GM19455 (cell line): Measurements from ENCODE around the gene CCDC70.
"Not testable (repeated sequence)": the region's sequence is repeated elsewhere in the genome, so short reads cannot be mapped to it uniquely, and the experiment has no call there.

Source experiments
- ATAC-seq: cut with Tn5 transposase; IDR thresholded peaks from one replicate; pipeline ENCODE4 v1.9.1; 2021; ENCODE audit not compliant: unreplicated experiment

CCDC70 gene

DNA sequence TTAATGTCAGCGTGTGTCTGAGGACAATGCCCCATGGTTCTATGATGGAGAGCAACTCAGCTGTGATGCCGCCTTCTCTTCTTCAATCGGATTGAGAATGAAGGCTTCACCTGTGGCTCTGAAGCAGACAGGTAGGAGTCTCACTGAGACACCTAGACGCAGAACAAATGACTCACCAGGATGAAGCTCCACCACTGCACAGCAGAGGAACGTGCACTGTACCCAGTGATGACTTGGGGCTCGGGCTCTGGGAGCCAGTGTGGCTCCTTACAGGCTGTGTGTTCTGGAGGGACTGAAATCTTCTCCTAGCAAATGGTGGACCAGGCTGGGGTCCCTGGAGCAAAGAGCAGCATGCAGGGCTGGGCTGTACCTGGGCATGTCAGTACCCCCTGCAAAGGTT lies 44.0 kb downstream of the CCDC70 start:
- no peak for ATAC-seq

DNA sequence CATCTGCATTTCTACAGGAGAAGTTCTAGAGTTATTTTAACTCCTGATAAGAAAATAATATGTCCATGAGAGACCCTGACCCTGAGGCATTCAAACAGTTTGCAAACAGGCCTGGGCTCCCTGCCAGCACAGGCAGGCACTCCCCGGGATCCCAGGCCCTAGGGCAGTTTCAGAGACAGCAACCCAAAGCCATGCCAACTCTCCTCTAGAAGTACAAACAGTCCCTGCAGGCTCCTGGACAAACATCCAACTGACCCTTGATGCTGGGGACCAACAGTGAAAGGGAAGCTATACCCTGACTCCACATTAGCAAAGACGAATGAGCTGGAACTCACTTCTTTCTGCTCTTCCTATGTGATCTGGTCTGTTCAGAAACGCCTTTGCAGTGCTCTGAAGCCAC lies 44.8 kb downstream of the CCDC70 start:
- ATAC-seq, result no peak

DNA sequence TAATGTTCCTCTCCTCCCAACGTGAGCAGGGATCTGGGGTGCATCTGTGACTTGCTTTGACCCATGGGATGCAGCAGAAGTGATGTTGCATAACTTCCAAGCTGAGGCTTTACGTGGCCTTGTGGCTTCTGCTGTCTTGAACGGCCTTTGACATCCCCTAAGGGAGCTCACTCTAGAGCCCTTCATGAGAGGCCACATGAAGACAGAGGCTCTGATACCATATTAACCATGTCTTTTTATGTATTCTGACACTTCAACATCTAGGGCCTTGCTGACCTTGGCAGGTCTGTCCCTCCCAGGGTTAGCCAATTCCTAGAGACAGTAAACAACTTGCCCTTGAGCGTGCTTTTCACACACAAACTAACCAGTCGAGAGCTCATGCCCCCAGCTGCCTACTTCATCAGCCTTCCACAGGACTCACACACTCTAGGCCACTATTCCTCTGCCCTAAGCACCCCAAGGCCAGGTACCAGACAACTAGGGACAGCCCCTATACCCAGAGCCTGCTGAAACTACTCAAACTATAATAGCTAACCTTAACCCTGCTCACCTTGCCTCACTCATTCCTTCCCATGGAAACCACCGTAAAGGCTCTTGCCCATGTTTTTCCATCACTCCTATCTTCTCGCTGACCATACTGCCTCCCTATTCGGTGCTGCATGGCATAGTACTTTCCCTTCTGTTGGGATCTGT lies 45.4 kb downstream of the CCDC70 start:
- ATAC-seq, result no peak

DNA sequence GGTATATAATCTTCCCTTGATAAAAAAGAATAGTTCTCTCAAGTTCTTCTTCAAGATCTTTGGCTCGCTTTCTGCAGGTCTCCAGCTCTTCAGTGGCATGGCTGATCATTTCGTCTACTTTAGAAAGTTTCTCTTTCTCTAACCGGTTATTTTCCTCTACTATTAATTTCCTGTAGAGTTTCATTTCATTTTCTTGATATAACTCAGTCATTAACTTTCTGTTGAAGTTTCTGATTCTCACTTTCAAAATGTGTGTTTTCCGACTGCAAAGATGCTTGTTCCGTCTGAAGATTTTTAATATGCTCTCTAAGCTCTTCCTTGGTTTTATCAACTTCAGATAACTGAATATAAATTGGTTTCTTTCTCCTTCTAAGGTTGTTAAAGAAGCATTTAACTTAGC lies 47.5 kb downstream of the CCDC70 start:
- not testable (repeated sequence) for ATAC-seq

DNA sequence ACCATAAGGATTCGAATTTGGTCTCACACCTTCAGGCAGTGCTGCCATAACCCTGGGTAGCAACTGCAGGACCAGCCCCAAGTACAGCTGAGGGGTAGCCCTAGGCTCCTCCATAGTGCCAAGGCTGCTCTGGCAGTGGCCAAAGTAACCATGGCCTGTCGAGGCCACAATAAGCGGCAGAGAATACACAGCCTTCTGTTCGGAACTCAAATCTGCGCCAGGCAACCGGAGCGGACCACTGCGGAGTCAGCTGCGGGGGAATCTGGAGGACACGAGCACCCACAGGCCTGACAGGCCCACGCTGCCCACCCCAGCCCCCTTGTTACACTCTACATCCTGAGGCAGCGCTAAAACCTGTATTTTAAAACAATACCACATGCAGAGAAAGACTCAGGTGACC lies 48.7 kb downstream of the CCDC70 start:
- ATAC-seq, result no peak

DNA sequence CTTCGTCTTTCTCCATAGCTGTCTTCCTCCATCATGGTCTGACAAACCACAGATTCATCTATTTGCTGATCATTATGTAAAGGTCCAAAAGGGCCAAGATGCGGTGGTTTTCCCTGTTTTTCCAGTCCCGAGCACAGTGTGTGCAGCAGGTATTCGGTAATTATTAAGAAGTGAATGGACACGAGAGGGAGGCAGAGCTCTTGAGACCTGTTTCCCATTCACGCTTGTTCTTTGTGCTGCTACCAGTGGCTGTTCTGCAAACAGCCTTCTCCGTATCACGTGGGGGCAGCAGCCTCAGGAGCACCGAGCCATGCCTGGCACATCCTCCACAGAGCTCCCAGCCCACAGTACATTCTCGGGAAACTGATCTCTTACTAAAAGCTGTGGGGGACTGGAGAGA lies 50.3 kb downstream of the CCDC70 start:
- no peak for ATAC-seq

DNA sequence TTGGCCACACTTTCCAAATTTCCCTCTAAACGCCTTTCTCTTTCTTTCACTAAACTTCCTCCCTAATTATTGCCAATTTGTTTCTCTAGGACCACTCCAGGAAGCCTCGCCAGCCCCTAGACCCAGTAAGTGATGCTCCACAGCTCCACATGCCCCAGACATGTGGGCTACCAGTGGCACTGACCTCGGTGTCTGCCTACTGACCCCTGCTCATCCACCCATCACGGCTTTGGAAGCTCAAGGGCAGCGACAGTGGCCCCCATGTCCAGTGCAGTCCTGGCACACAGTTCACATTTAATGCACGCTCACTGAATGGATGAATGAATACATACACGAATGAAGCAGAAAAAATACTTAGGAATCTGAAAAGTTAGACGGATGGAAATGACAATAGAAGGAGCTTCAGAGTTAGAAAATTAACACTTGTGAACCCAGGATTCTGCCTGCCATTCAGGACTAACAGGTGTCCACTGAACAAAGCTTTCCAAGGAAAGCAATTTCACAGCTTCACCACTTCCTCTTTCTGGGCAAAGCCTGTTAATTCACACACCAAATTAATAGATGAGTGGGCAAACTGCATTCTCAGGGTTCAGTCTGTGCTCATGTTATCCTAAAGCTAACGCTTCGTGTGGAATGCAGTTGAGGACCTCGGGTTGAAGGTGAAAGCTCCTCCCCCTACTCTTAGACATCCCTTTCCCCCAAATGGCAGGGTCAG lies 50.9 kb downstream of the CCDC70 start:
- ATAC-seq, result no peak

DNA sequence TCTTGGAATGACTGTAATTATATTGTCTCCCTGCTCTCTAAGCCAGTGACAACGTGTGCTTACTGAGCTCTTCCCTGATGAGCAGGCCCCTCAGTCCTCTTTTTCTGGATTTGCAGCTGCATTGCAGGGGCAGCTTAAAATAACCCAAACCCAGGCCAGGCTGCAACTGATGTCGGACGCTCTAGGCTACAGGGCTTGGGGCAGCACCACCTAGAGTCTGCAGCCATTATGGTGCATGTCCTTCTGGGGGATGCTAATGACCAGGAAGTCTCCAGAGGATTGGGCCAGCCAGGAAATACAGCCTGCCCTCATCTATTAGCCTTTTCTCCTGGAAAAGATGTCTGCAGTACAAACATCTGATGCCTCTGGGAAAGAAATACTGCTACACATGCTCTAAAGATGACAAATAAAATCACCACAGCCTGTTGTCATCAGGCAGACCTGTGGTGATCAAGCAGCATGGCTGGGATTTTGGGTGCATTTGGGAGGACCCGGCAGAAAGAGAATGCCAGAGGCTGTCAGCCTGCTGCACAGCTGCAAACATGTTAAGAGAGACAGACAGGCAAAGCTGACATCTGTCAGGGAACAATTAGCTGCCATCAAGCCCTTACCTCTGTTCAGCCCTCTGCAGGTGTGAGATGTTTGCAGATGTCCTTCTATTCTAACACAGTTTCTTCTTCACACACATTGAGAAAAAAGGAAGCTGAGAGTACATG lies 51.8 kb downstream of the CCDC70 start:
- no peak for ATAC-seq

DNA sequence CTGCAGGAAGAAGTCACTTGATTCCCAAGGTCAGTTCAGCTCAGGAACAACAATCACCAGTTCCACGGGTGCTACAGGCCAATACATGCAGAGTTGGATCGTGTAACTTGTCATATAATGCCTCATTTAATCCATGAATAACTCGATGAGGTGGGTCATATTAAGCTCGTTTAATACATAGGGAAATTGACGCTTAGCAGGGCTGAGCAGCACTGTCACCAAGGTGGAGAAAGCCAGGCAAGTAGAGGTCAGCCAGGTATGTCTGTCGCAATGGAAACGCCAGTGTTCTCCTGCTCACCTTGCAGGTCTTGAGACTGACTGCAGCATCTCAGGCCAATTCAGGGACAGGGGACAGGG lies 52.3 kb downstream of the CCDC70 start:
- ATAC-seq, result no peak
